GM12874 (cell line): ENCODE results near the gene SCN10A.

Source experiments
- TF ChIP-seq, protein P1 (sequence below): IDR thresholded peaks from 2 replicates; pipeline ENCODE4 v1.5.1; 2011; ENCODE audit warnings: low read depth, mild to moderate bottlenecking, control low read depth, low read length, moderate library complexity; ENCODE audit not compliant: insufficient read depth

The SCN10A gene

DNA sequence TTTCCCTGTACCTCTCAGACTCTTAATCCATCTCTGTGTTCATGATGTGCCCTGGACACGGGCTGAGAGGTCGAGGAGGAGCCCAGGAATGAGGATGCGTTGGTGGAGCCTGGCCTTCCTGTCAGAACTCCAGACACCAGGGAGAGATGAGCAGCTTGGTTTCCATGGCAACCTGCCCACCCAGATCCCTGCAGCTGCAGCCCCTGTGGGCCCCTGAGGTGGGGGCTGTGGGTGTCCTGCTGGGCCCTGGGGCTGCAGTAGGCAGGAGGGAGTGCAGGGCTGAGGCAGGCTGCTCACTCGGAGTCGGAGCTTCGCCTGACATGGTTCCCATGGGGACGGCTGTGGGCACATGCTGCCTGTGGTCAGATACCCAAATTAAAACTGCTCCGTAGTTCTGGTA is 7.7 kb upstream of the SCN10A start:
- TF ChIP-seq, protein P1, sequence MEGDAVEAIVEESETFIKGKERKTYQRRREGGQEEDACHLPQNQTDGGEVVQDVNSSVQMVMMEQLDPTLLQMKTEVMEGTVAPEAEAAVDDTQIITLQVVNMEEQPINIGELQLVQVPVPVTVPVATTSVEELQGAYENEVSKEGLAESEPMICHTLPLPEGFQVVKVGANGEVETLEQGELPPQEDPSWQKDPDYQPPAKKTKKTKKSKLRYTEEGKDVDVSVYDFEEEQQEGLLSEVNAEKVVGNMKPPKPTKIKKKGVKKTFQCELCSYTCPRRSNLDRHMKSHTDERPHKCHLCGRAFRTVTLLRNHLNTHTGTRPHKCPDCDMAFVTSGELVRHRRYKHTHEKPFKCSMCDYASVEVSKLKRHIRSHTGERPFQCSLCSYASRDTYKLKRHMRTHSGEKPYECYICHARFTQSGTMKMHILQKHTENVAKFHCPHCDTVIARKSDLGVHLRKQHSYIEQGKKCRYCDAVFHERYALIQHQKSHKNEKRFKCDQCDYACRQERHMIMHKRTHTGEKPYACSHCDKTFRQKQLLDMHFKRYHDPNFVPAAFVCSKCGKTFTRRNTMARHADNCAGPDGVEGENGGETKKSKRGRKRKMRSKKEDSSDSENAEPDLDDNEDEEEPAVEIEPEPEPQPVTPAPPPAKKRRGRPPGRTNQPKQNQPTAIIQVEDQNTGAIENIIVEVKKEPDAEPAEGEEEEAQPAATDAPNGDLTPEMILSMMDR, result no peak

DNA sequence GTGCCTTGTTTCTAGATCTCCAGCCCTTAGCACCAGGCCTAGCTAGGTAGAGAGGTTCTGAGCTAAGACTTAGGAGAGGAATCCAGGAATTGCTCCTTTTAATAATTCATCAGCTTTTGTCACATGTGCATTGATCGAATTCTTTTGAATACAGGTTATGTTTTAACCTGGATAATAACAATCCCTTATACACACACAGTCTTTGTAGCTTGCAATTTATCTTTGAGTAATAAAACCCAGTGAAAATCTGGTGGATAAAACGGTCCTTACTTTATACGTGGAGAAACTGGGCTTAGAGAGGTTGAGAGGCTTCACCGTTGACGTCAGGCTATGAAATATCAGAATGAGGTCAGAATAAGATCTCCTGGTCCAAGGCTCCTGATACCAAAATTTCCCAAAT is 7.2 kb upstream of the SCN10A start:
- TF ChIP-seq, protein P1, result no peak

DNA sequence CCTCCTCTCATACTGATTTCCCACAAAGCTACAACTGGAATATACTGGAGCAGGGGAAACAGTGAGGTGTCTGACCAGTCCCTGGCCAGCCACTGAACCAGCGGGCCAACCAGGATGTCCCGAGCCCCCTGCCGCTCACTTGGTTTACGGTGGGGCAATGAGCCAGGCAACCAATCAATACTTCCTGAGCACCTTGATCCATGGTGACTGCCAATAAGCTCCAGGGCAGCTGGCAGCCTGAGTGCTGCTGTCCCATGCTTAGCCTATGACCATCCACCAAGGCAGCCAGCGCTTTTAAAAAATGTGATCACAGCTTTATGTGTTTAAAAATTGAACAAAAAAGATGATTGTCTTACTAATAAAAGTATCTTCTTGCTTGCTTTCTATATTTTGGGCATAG is 4.2 kb downstream of the SCN10A start:
- TF ChIP-seq, protein P1, result no peak

DNA sequence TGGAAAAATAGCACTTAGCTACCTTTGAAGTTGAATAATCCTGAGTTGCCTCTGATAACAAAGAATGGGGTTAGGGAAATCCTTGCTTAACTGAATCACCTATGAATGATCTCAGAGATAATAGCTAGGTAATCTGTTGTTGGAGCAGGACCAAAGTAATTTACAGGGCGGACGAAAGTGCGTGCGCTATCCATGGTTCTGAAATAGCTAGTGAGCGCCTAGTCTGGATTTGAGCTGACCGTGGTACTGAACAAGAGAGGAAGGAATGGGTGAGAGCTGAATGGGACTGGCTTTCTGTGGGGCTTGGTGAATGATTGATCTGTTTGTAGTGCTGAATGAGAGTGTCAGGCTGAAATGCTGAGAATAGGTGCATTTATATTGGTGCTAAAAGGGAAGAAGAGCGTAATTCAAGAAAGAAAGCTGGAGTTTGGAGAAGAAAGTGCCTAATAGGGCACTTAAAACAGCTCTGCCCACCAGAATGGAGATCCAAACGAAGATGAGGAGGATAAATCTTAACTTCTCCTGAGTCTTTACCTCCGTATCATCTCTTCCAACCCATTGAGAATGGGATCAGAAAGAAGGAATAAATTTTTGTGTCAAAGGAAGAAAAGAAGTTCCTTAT is 10.1 kb downstream of the SCN10A start:
- TF ChIP-seq, protein P1, result no peak

DNA sequence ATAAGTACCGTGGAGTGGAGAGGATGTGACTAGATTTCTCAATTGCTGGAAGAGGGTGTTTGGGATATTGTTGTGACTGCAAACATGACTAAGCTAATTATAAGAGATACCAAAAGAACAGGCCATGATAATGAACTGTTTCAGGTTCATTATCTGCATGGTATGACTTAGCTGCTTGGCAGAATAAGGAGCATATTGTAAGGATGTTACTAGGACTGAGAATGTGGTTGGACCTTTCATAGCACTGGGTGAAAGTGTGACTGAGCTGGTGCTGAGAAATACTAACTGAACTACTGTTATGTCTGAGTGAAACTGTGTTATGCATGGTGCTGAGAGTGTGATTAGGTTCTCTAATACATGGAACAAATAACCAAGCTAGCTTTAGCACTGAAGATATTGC is 11.0 kb downstream of the SCN10A start:
- TF ChIP-seq, protein P1, result no peak

DNA sequence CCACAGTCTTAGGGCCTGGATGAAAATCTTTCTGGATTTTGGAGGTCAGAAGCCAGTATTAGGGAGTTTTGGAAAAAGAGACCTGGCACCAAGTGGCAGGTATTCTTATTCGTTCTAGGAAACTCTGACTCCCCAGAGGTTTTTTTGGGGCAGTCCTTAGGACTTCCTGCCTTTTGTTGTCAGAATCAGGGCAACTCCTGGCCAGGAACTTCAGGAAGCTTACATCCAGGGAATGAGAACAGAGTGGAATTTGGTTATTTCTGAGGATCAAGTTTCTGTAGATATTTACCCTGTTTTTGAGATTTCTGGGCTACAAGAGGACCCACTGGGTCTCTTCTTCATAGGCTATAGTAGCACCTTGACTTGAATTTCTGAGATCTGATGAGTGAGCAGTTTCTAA is 15.5 kb downstream of the SCN10A start:
- TF ChIP-seq, protein P1, result no peak

DNA sequence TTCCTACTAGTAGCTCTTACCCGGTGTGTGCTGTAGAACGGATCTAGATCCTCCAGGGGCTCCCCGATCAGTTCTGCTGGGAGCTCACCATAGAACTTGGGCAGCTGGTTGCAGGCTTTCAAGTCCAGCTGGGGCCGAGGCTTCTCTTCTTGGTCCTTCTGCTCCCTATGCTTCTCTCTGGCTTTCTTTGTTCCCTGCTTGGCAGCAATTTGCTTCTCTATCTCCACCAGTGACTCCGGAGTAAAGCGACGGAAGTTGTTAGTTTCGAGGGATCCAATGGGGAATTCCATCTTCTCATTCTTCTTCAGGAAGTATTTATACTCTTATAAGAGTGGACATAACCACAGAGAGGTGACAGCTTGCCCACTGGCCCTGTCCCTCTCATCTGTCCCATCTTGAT is 22.3 kb downstream of the SCN10A start:
- TF ChIP-seq, protein P1, result no peak
